ENCODE measurements around the gene DECR2. TPM values are rescaled to one million over a fixed set of nuclear protein-coding genes. Genes with fewer than 3 reads are reported as not detected.

DECR2 gene
- total and polyA plus RNA-seq, 10 of the 15 experiments (the other 5 are each of a cell fraction or from before 2014, with no cell fraction given), result 0.53 to 20.3 (median 6.0) TPM

- TF ChIP-seq NKRF (conservative IDR thresholded peaks at IDR 0.05), result no peak
- no peak for TF ChIP-seq CHD2 (IDR thresholded peaks at IDR 0.05; ENCODE audit: borderline replicate concordance, low read depth, low read length)
Observed at GRCh38 chr16:354291-354881, 47.3 kb upstream of the DECR2 start (continued).

- Histone ChIP-seq H3K4me3 (no peak overlapping the region), H3K4me2 (ENCODE audit: control insufficient read depth, insufficient read depth) (no peak overlapping the region), H3K27me3 (replicated peaks in 1 of 2; ENCODE audit: control insufficient read depth in 2 of 2, insufficient read depth in 2 of 2, low read length in 1 of 2) (no peaks in the 10 kb centered on the region), H3K27ac (ENCODE audit: control insufficient read depth, insufficient read depth) (no peak overlapping the region), H4K20me1 (ENCODE audit: control insufficient read depth, insufficient read depth) (no peaks in the 10 kb centered on the region), H3K36me3 (ENCODE audit: control insufficient read depth in 2 of 2, insufficient read depth in 2 of 2, low read length in 1 of 2) (no peaks in the 10 kb centered on the region), H3K9ac (ENCODE audit: control insufficient read depth, insufficient read depth, low read length) (no peak overlapping the region), H2AFZ (ENCODE audit: control insufficient read depth, low read depth, low read length) (no peak overlapping the region), H3K9me3 (replicated peaks; ENCODE audit: control insufficient read depth, insufficient read depth, low read length) (no peaks in the 10 kb centered on the region), H3K79me2 (ENCODE audit: control insufficient read depth, insufficient read depth, low read length) (peaks cover 13% of the 10 kb centered on the region), H3K4me1 (ENCODE audit: control insufficient read depth, insufficient read depth, low read length) (0 out of 2 replicates have a peak, but pooled peaks cover 2% of the 10 kb centered on the region)
- ChIA-PET SMC1A (ENCODE audit: uncharacterized antibody, unreplicated experiment) (no interaction called here), RAD21 (ENCODE audit: unreplicated experiment) (no interaction called here), CTCF (no interaction called here), POLR2A (no interaction called here)
- no TSS peak for BruUV-seq (replicated peaks)
- WGBS (ENCODE audit: insufficient coverage, insufficient replicate concordance, low lambda C conversion rate, missing lambda C conversion rate), result 42% methylated on average over 10 of the region's 10 CpGs
- in situ Hi-C loops (cut with MboI), result no loop called here
- no peak for TF ChIP-seq SMAD1 (IDR thresholded peaks at IDR 0.05; ENCODE audit: low read depth, partially characterized antibody)
- TF ChIP-seq ATF2 (IDR thresholded peaks at IDR 0.05; ENCODE audit: low read length), result no peak
- ATAC-seq (no peak), DNase-seq (ENCODE audit: low read depth, low spot score) (no peak), FAIRE-seq (no peak)
- intact Hi-C loops (cut with micrococcal nuclease; ENCODE audit: unreplicated experiment), result no loop called here
Observed at GRCh38 chr16:354971-355461, 46.7 kb upstream of the DECR2 start.

Data from GM12878 (cell line).